WTC11 (cell line): ENCODE measurements around the gene CEP72. TPM values are rescaled to one million over a fixed set of nuclear protein-coding genes. Genes with fewer than 3 reads are reported as not detected.

ENCODE experiments used
- ATAC-seq: fragments of 200-7000 bp; cut with Tn5 transposase; 2 replicates; pipeline ENCODE4 v1.10.0; 2021; ENCODE audit warnings: mild to moderate bottlenecking, moderate library complexity
- CTCF ChIA-PET: fragments of 300-600 bp; sonication (Branson Sonifier 250); formaldehyde crosslinking; loops from one replicate; lab custom pipeline; 2021; ENCODE audit warnings: antibody characterized with exemption; lab: Charles Lee
- POLR2A ChIA-PET: fragments of 350-600 bp; sonication (Branson Sonifier 250); formaldehyde crosslinking; loops from one replicate; lab custom pipeline; 2021; ENCODE audit warnings: antibody characterized with exemption; lab: Charles Lee
- DNase-seq: peaks from one replicate; pipeline ENCODE4 v3.0.0; 2021; ENCODE audit warnings: low spot score
- H3K27ac Mint-ChIP-seq: 2 replicates; pipeline ENCODE4 v1.8.0; 2021; ENCODE audit warnings: mixed read lengths
- H3K27me3 Mint-ChIP-seq: 2 replicates; pipeline ENCODE4 v1.8.0; 2021; ENCODE audit warnings: low read depth, mild to moderate bottlenecking, moderate library complexity, mixed read lengths
- H3K36me3 Mint-ChIP-seq: 2 replicates; pipeline ENCODE4 v1.8.0; 2021; ENCODE audit warnings: mixed read lengths
- H3K4me1 Mint-ChIP-seq: 2 replicates; pipeline ENCODE4 v1.8.0; 2022; ENCODE audit warnings: mixed read lengths
- H3K4me3 Mint-ChIP-seq: 2 replicates; pipeline ENCODE4 v1.8.0; 2021; ENCODE audit warnings: mild to moderate bottlenecking, moderate library complexity, mixed read lengths
- H3K9me3 Mint-ChIP-seq: 2 replicates; pipeline ENCODE4 v1.8.0; 2021; ENCODE audit warnings: mixed read lengths
- ATF2 ChIP-seq: sonication (generic); formaldehyde crosslinking; IDR thresholded peaks from 2 replicates; pipeline ENCODE4 v1.8.1; 2022; ENCODE audit warnings: low read depth, missing genetic modification reagents, borderline replicate concordance
- ATF3 ChIP-seq: sonication (generic); formaldehyde crosslinking; conservative IDR thresholded peaks from 2 replicates; pipeline ENCODE4 v1.8.1; 2022; ENCODE audit warnings: mild to moderate bottlenecking, missing genetic modification reagents
- CDX4 ChIP-seq: fragments of 250-450 bp; sonication (Bioruptor Pico); IDR thresholded peaks from 2 replicates; pipeline ENCODE4 v1.9.0; 2021; ENCODE audit warnings: moderate library complexity, mild to moderate bottlenecking, inconsistent platforms, borderline replicate concordance
- E2F1 ChIP-seq: sonication (generic); formaldehyde crosslinking; IDR thresholded peaks from 2 replicates; pipeline ENCODE4 v1.8.0; 2022; ENCODE audit warnings: mild to moderate bottlenecking, missing genetic modification reagents
- ELF4 ChIP-seq: sonication (generic); formaldehyde crosslinking; IDR thresholded peaks from 2 replicates; pipeline ENCODE4 v1.8.1; 2022; ENCODE audit warnings: low read depth, mild to moderate bottlenecking, moderate library complexity, missing genetic modification reagents
- EMX1 ChIP-seq: fragments of 250-450 bp; sonication (Bioruptor Pico); IDR thresholded peaks from 2 replicates; pipeline ENCODE4 v1.8.0; 2021; ENCODE audit warnings: mild to moderate bottlenecking
- ERG ChIP-seq: fragments of 250-450 bp; sonication (Bioruptor Pico); IDR thresholded peaks from 2 replicates; pipeline ENCODE4 v1.8.0; 2021; ENCODE audit warnings: mild to moderate bottlenecking
- FOXP1 ChIP-seq: sonication (generic); formaldehyde crosslinking; IDR thresholded peaks from 2 replicates; pipeline ENCODE4 v1.8.0; 2022; ENCODE audit warnings: missing genetic modification reagents, mild to moderate bottlenecking, moderate library complexity, borderline replicate concordance
- GRHL2 ChIP-seq: fragments of 250-450 bp; sonication (Bioruptor Pico); IDR thresholded peaks from 2 replicates; pipeline ENCODE4 v1.8.0; 2022; ENCODE audit warnings: mild to moderate bottlenecking, moderate library complexity; ENCODE audit not compliant: insufficient replicate concordance, severe bottlenecking
- HMGXB4 ChIP-seq: sonication (generic); formaldehyde crosslinking; IDR thresholded peaks from 2 replicates; pipeline ENCODE4 v1.8.1; 2023; ENCODE audit warnings: mild to moderate bottlenecking, moderate library complexity, missing genetic modification reagents
- KAT7 ChIP-seq: sonication (generic); formaldehyde crosslinking; IDR thresholded peaks from 2 replicates; pipeline ENCODE4 v1.8.1; 2023; ENCODE audit warnings: missing genetic modification reagents, mild to moderate bottlenecking, borderline replicate concordance
- NR3C1 ChIP-seq: sonication (generic); formaldehyde crosslinking; conservative IDR thresholded peaks from 2 replicates; pipeline ENCODE4 v1.8.1; 2023; ENCODE audit warnings: low read depth, mild to moderate bottlenecking, missing genetic modification reagents
- RORB ChIP-seq: fragments of 250-450 bp; sonication (Bioruptor Pico); IDR thresholded peaks from 2 replicates; pipeline ENCODE4 v1.9.0; 2021; ENCODE audit warnings: mild to moderate bottlenecking
- SMAD4 ChIP-seq: sonication (generic); formaldehyde crosslinking; IDR thresholded peaks from 2 replicates; pipeline ENCODE4 v1.8.0; 2022; ENCODE audit warnings: mild to moderate bottlenecking, missing genetic modification reagents
- SOX15 ChIP-seq: fragments of 250-450 bp; sonication (Bioruptor Pico); IDR thresholded peaks from 2 replicates; pipeline ENCODE4 v1.9.0; 2021; ENCODE audit warnings: mild to moderate bottlenecking
- USF2 ChIP-seq: sonication (generic); formaldehyde crosslinking; IDR thresholded peaks from 2 replicates; pipeline ENCODE4 v1.8.1; 2023; ENCODE audit warnings: mild to moderate bottlenecking, missing genetic modification reagents, moderate library complexity
- ZNF219 ChIP-seq: sonication (generic); formaldehyde crosslinking; IDR thresholded peaks from 2 replicates; pipeline ENCODE4 v1.8.0; 2023; ENCODE audit warnings: missing genetic modification reagents, mild to moderate bottlenecking, borderline replicate concordance
- ZNF416 ChIP-seq: fragments of 250-450 bp; sonication (Bioruptor Pico); IDR thresholded peaks from 2 replicates; pipeline ENCODE4 v1.9.0; 2021; ENCODE audit warnings: mild to moderate bottlenecking, inconsistent platforms
- ZNF423 ChIP-seq: fragments of 250-450 bp; sonication (Bioruptor Pico); IDR thresholded peaks from 2 replicates; pipeline ENCODE4 v2.1.2; 2022; ENCODE audit warnings: mild to moderate bottlenecking, moderate library complexity
- total RNA-seq: library from RNA; stranded (reverse); gene quantifications from 3 replicates; pipeline ENCODE4 v1.2.3, GENCODE V29; 2021

Gene CEP72
- total RNA-seq, 1 experiment from 2014 or later: 26.6 TPM

GRCh38 chr5:592158-592557, 20.0 kb upstream of the CEP72 start (continued):
- no peak for TF ChIP-seq SMAD4

- no peaks in the 10 kb centered on the region; the same call in 1 of the 2 replicates for H3K9me3 Mint-ChIP-seq
- peaks cover 61% of the 10 kb centered on the region for H3K27me3 Mint-ChIP-seq
- ChIA-PET POLR2A (no interaction called here), CTCF (no interaction called here)
- ATAC-seq (no peak), DNase-seq (no peak)
- H3K36me3 Mint-ChIP-seq: no peaks in the 10 kb centered on the region
- peaks cover 7% of the 10 kb centered on the region for H3K4me1 Mint-ChIP-seq
- TF ChIP-seq ELF4 (no peak), KAT7 (CRISPR knock-in tag) (no peak), NR3C1 (CRISPR knock-in tag) (no peak), RORB (CRISPR knock-in tag) (no peak), SOX15 (no peak), FOXP1 (no peak)
- TF ChIP-seq, all 79 proteins: peak for 0
- H3K27ac Mint-ChIP-seq: no peak overlapping the region
- H3K4me3 Mint-ChIP-seq: no peak overlapping the region
These were observed 18.6 kb upstream of the CEP72 start for GRCh38 chr5:593511-593910.

- no peak overlapping the region for H3K4me3 Mint-ChIP-seq
- TF ChIP-seq ZNF219 (CRISPR knock-in tag) (no peak), ATF3 (no peak), RORB (CRISPR knock-in tag) (no peak), EMX1 (CRISPR knock-in tag) (no peak), USF2 (CRISPR knock-in tag) (no peak), E2F1 (no peak), ATF2 (CRISPR knock-in tag) (no peak), ERG (CRISPR knock-in tag) (no peak), CDX4 (CRISPR knock-in tag) (no peak), ZNF416 (no peak), ZNF423 (CRISPR knock-in tag) (no peak), HMGXB4 (CRISPR knock-in tag) (no peak), GRHL2 (CRISPR knock-in tag) (no peak)
- H3K27ac Mint-ChIP-seq: no peak overlapping the region
- ATAC-seq: no peak
- CTCF ChIA-PET: no interaction called here
- no peaks in the 10 kb centered on the region for H3K36me3 Mint-ChIP-seq
- H3K4me1 Mint-ChIP-seq: peaks cover 7% of the 10 kb centered on the region
- H3K9me3 Mint-ChIP-seq: no peaks in the 10 kb centered on the region; the same call in 1 of the 2 replicates
- no peak for DNase-seq
- POLR2A ChIA-PET: no interaction called here
- H3K27me3 Mint-ChIP-seq: peaks cover 61% of the 10 kb centered on the region
These were observed 17.8 kb upstream of the CEP72 start for GRCh38 chr5:594226-594860.
